Measurements from ENCODE around the gene OR2H1.

DNA sequence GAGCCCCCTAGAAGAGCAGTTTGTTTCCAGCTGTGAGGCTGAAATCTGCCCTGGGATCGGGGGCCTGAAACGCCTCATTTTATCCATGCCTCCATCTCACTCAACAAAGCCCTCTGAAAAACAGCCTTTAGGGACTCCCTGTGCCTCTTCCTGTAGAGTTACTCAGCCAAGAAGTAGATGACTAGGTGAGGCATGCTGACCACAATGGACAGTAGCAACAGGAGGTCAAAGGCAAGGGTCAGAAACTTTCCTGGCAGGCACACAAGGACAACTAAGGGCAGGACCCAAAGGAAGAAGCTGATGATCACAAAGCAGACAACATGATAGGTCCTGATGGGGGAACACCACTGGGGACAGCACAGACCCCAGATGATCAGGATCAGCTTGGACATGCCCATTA, 18.0 kb downstream of the OR2H1 start:
- TF ChIP-seq CTCF (IDR thresholded peaks at IDR 0.05; ENCODE audit: low read depth, low read length) (no peak), MAX (IDR thresholded peaks at IDR 0.05; ENCODE audit: low read depth, low read length) (no peak)
